GM12878 (cell line): ENCODE data around the gene COL8A2. TPM values are rescaled to one million over a fixed set of nuclear protein-coding genes. Genes with fewer than 3 reads are reported as not detected.

Experiments used
- ATAC-seq: fragments of 200-7000 bp; cut with Tn5 transposase; 3 replicates; pipeline ENCODE4 v1.9.1; 2020; ENCODE audit warnings: mild to moderate bottlenecking, moderate library complexity
- BruUV-seq: library from RNA; stranded (reverse); fragments of 400-500 nt; replicated peaks from 2 replicates; lab custom pipeline; 2021; lab: Mats Ljungman, UMichigan
- CTCF ChIA-PET: fragments of 300-600 bp; sonication (Branson Sonifier 250); formaldehyde crosslinking; extraction: SDS; loops from one replicate; lab custom pipeline; 2021; ENCODE audit warnings: inconsistent platforms; lab: Yijun Ruan, JAX
- POLR2A ChIA-PET: fragments of 350-600 bp; formaldehyde crosslinking; extraction: SDS; loops from one replicate; lab custom pipeline; 2021; ENCODE audit warnings: inconsistent platforms; lab: Charles Lee
- RAD21 ChIA-PET: fragments of 300-600 bp; sonication (Branson Sonifier 250); formaldehyde crosslinking; loops from one replicate; lab custom pipeline; 2023; ENCODE audit warnings: antibody characterized with exemption; ENCODE audit not compliant: unreplicated experiment; lab: Charles Lee
- SMC1A ChIA-PET: fragments of 300-600 bp; sonication (Branson Sonifier 250); formaldehyde crosslinking; loops from one replicate; lab custom pipeline; 2023; ENCODE audit not compliant: unreplicated experiment, uncharacterized antibody; lab: Charles Lee
- DNase-seq: peaks from one replicate; pipeline ENCODE4 v3.0.0-alpha.2; 2011; ENCODE audit warnings: low read depth, low spot score
- FAIRE-seq: peaks from 3 replicates; lab custom pipeline; 2011; peaks lifted over from hg19 to GRCh38; lab: Jason Lieb, UNC
- H2AFZ ChIP-seq: 2 replicates; pipeline ENCODE4 v1.6.0; 2011; ENCODE audit warnings: low read depth, low read length, control low read depth; ENCODE audit not compliant: control insufficient read depth
- H3K27ac ChIP-seq: 2 replicates; pipeline ENCODE4 v1.5.1; 2011; ENCODE audit warnings: control low read depth; ENCODE audit not compliant: control insufficient read depth, insufficient read depth
- H3K27me3 ChIP-seq, 2 experiments: replicated peaks in 1 of 2; 2 replicates each; pipeline versions ENCODE4 v1.6.0 to v1.6.1; 2011; ENCODE audit warnings: low read length in 1 of 2; ENCODE audit not compliant: control insufficient read depth in 2 of 2, insufficient read depth in 2 of 2
- H3K36me3 ChIP-seq, 2 experiments: 2 replicates each; pipeline ENCODE4 v1.5.1; 2011; ENCODE audit warnings: low read length in 1 of 2; ENCODE audit not compliant: control insufficient read depth in 2 of 2, insufficient read depth in 2 of 2
- H3K4me1 ChIP-seq: 2 replicates; pipeline ENCODE4 v1.6.1; 2011; ENCODE audit warnings: mild to moderate bottlenecking, low read length, moderate library complexity, mixed read lengths; ENCODE audit not compliant: control insufficient read depth, insufficient read depth
- H3K4me2 ChIP-seq: 2 replicates; pipeline ENCODE4 v1.6.0; 2011; ENCODE audit warnings: control low read depth; ENCODE audit not compliant: control insufficient read depth, insufficient read depth
- H3K4me3 ChIP-seq: fragments of 200-600 bp; sonication (generic); 2 replicates; pipeline ENCODE4 v1.5.1; 2016
- H3K79me2 ChIP-seq: 2 replicates; pipeline ENCODE4 v1.6.0; 2011; ENCODE audit warnings: low read length; ENCODE audit not compliant: control insufficient read depth, insufficient read depth
- H3K9ac ChIP-seq: 2 replicates; pipeline ENCODE4 v1.8.0; 2011; ENCODE audit warnings: low read length, control low read depth, mixed read lengths; ENCODE audit not compliant: control insufficient read depth, insufficient read depth
- H3K9me3 ChIP-seq: replicated peaks from 3 replicates; pipeline ENCODE4 v1.5.1; 2011; ENCODE audit warnings: mild to moderate bottlenecking, low read length; ENCODE audit not compliant: control insufficient read depth, insufficient read depth
- H4K20me1 ChIP-seq: 2 replicates; pipeline ENCODE4 v1.6.0; 2011; ENCODE audit not compliant: control insufficient read depth, insufficient read depth
- GATAD2B ChIP-seq: fragments of 450-650 bp; conservative IDR thresholded peaks from 2 replicates; pipeline ENCODE4 v1.6.1; 2017; ENCODE audit warnings: low read depth, mild to moderate bottlenecking, moderate library complexity
- KDM1A ChIP-seq: fragments of 200-600 bp; sonication (generic); IDR thresholded peaks from 2 replicates; pipeline ENCODE4 v1.6.1; 2016; ENCODE audit warnings: borderline replicate concordance
- NR2C1 ChIP-seq: fragments of 450-650 bp; IDR thresholded peaks from 2 replicates; pipeline ENCODE4 v1.6.1; 2017; ENCODE audit warnings: antibody characterized with exemption, mild to moderate bottlenecking, moderate library complexity
- PAX5 ChIP-seq: IDR thresholded peaks from 2 replicates; pipeline ENCODE4 v1.6.1; 2011; ENCODE audit warnings: low read depth, low read length, borderline replicate concordance
- PBX3 ChIP-seq: IDR thresholded peaks from 2 replicates; pipeline ENCODE4 v1.6.1; 2011; ENCODE audit warnings: mild to moderate bottlenecking, low read depth, low read length, moderate library complexity; ENCODE audit not compliant: insufficient replicate concordance
- POLR2AphosphoS5 ChIP-seq: IDR thresholded peaks from 2 replicates; pipeline ENCODE4 v1.6.1; 2011; ENCODE audit warnings: mild to moderate bottlenecking, low read length, inconsistent platforms
- RAD51 ChIP-seq: fragments of 450-650 bp; IDR thresholded peaks from 2 replicates; pipeline ENCODE4 v1.6.1; 2016; ENCODE audit warnings: moderate library complexity, mild to moderate bottlenecking, inconsistent platforms
- SPI1 ChIP-seq: IDR thresholded peaks from 2 replicates; pipeline ENCODE4 v1.6.1; 2011; ENCODE audit warnings: low read depth, mild to moderate bottlenecking, low read length, moderate library complexity, borderline replicate concordance; ENCODE audit not compliant: insufficient read depth
- SREBF1 ChIP-seq: IDR thresholded peaks from 2 replicates; pipeline ENCODE4 v1.6.1; 2012; ENCODE audit warnings: mild to moderate bottlenecking, low read length
- STAT1 ChIP-seq: fragments of 450-650 bp; conservative IDR thresholded peaks from 2 replicates; pipeline ENCODE4 v1.6.1; 2014; ENCODE audit warnings: antibody characterized with exemption, mild to moderate bottlenecking
- TCF12 ChIP-seq: IDR thresholded peaks from 2 replicates; pipeline ENCODE4 v1.6.1; 2011; ENCODE audit warnings: low read depth, mild to moderate bottlenecking, low read length
- USF1 ChIP-seq: IDR thresholded peaks from 2 replicates; pipeline ENCODE4 v1.6.1; 2011; ENCODE audit warnings: borderline replicate concordance, low read depth, mild to moderate bottlenecking, moderate library complexity, mixed read lengths, low read length; ENCODE audit not compliant: insufficient read depth; ENCODE audit errors: extremely low read length
- ZNF217 ChIP-seq: fragments of 450-650 bp; IDR thresholded peaks from 2 replicates; pipeline ENCODE4 v1.6.1; 2017; ENCODE audit warnings: antibody characterized with exemption, mild to moderate bottlenecking
- in situ Hi-C: fragments of 300-500 bp; cut with MboI; formaldehyde crosslinking; loops from 9 replicates; pipeline ENCODE4 v1.14.3; 2018; ENCODE audit warnings: mixed read lengths
- intact Hi-C: fragments of 100-400 bp; cut with micrococcal nuclease; formaldehyde crosslinking; loops from one replicate; pipeline ENCODE4 v1.14.2; 2022; ENCODE audit not compliant: unreplicated experiment
- polyA plus RNA-seq, 11 experiments: library from polyadenylated mRNA; depleted of rRNA in 4 of 11; unstranded in 6 of 11; stranded (reverse) in 5 of 11; fragments of >200 nt; fragmentation: Nextera tagmentation in 4 of 11; fragmentation: Illumina TruSeq in 1 of 11; extraction: Ambion mirVana in 4 of 11; extraction: Trizol in 1 of 11; gene quantifications; 1 replicate in 1 of 11; 2 replicates in 10 of 11; pipeline versions ENCODE4 v1.2.1 to v1.2.3, GENCODE V29; 2011 to 2016; ENCODE audit warnings: inconsistent platforms in 2 of 11, missing spikeins in 2 of 11, low read depth in 1 of 11
- total RNA-seq, 4 experiments: library from RNA; depleted of rRNA in 3 of 4; stranded (reverse); fragments of >200 nt in 3 of 4; fragmentation: Illumina TruSeq in 1 of 4; extraction: Trizol in 1 of 4; gene quantifications; 2 replicates each; pipeline versions ENCODE4 v1.2.1 to v1.2.3, GENCODE V29; 2013 to 2021
- TF ChIP-seq, protein P1 (sequence below), 3 experiments: IDR thresholded peaks in 2 of 3; conservative IDR thresholded peaks in 1 of 3; 2 replicates each; pipeline ENCODE4 v1.5.1; 2011; ENCODE audit warnings: low read depth in 3 of 3, low read length in 3 of 3, mild to moderate bottlenecking in 3 of 3, control low read depth in 2 of 3, moderate library complexity in 2 of 3, inconsistent platforms in 1 of 3, mixed read lengths in 1 of 3; ENCODE audit not compliant: control insufficient read depth in 2 of 3, insufficient read depth in 1 of 3; ENCODE audit errors: extremely low read depth in 1 of 3
- TF ChIP-seq, protein P2 (sequence below): IDR thresholded peaks from 2 replicates; pipeline ENCODE4 v1.6.1; 2012; ENCODE audit warnings: improper control_type of control experiment, low read depth, low read length; ENCODE audit not compliant: insufficient replicate concordance

Gene COL8A2
- total and polyA plus RNA-seq, 10 of the 15 experiments (the other 5 are each of a cell fraction or from before 2014, with no cell fraction given) = 0.01 TPM; not detected in 9

- BruUV-seq = no TSS peak
Observed at GRCh38 chr1:36051821-36052220, 73.2 kb downstream of the COL8A2 start.

More at GRCh38 chr1:36051821-36052220, 73.2 kb downstream of the COL8A2 start:
- no peaks in the 10 kb centered on the region; a peak in 2 of 4 replicates for H3K36me3 ChIP-seq
- TF ChIP-seq STAT1 (no peak), SREBF1 (no peak), ZNF217 (no peak), RAD51 (no peak), KDM1A (no peak), NR2C1 (no peak), PBX3 (no peak), GATAD2B (no peak), POLR2AphosphoS5 (no peak), USF1 (no peak), PAX5 (no peak), SPI1 (no peak), TCF12 (no peak)
- TF ChIP-seq, protein P1, sequence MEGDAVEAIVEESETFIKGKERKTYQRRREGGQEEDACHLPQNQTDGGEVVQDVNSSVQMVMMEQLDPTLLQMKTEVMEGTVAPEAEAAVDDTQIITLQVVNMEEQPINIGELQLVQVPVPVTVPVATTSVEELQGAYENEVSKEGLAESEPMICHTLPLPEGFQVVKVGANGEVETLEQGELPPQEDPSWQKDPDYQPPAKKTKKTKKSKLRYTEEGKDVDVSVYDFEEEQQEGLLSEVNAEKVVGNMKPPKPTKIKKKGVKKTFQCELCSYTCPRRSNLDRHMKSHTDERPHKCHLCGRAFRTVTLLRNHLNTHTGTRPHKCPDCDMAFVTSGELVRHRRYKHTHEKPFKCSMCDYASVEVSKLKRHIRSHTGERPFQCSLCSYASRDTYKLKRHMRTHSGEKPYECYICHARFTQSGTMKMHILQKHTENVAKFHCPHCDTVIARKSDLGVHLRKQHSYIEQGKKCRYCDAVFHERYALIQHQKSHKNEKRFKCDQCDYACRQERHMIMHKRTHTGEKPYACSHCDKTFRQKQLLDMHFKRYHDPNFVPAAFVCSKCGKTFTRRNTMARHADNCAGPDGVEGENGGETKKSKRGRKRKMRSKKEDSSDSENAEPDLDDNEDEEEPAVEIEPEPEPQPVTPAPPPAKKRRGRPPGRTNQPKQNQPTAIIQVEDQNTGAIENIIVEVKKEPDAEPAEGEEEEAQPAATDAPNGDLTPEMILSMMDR (IDR thresholded peaks at IDR 0.05 in 2 of 3, conservative IDR thresholded peaks at IDR 0.05 in 1 of 3; ENCODE audit: control insufficient read depth in 2 of 3, extremely low read depth in 1 of 3, insufficient read depth in 1 of 3, low read depth in 3 of 3, low read length in 3 of 3) = no peak
- TF ChIP-seq, protein P2, sequence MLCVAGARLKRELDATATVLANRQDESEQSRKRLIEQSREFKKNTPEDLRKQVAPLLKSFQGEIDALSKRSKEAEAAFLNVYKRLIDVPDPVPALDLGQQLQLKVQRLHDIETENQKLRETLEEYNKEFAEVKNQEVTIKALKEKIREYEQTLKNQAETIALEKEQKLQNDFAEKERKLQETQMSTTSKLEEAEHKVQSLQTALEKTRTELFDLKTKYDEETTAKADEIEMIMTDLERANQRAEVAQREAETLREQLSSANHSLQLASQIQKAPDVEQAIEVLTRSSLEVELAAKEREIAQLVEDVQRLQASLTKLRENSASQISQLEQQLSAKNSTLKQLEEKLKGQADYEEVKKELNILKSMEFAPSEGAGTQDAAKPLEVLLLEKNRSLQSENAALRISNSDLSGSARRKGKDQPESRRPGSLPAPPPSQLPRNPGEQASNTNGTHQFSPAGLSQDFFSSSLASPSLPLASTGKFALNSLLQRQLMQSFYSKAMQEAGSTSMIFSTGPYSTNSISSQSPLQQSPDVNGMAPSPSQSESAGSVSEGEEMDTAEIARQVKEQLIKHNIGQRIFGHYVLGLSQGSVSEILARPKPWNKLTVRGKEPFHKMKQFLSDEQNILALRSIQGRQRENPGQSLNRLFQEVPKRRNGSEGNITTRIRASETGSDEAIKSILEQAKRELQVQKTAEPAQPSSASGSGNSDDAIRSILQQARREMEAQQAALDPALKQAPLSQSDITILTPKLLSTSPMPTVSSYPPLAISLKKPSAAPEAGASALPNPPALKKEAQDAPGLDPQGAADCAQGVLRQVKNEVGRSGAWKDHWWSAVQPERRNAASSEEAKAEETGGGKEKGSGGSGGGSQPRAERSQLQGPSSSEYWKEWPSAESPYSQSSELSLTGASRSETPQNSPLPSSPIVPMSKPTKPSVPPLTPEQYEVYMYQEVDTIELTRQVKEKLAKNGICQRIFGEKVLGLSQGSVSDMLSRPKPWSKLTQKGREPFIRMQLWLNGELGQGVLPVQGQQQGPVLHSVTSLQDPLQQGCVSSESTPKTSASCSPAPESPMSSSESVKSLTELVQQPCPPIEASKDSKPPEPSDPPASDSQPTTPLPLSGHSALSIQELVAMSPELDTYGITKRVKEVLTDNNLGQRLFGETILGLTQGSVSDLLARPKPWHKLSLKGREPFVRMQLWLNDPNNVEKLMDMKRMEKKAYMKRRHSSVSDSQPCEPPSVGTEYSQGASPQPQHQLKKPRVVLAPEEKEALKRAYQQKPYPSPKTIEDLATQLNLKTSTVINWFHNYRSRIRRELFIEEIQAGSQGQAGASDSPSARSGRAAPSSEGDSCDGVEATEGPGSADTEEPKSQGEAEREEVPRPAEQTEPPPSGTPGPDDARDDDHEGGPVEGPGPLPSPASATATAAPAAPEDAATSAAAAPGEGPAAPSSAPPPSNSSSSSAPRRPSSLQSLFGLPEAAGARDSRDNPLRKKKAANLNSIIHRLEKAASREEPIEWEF = no peak
- no peaks in the 10 kb centered on the region for H3K27me3 ChIP-seq
- no peak for DNase-seq
- no peaks in the 10 kb centered on the region for H4K20me1 ChIP-seq
- no peaks in the 10 kb centered on the region; the same call in 2 of the 3 replicates for H3K9me3 ChIP-seq
- intact Hi-C loops (no loop called here), in situ Hi-C loops (no loop called here)
- no peaks in the 10 kb centered on the region for H3K4me1 ChIP-seq
- SMC1A ChIA-PET = no interaction called here
- H3K27ac ChIP-seq = no peak overlapping the region
- POLR2A ChIA-PET = no interaction called here
- no peak overlapping the region for H3K4me2 ChIP-seq
- peak; percentile 35 for FAIRE-seq
- H3K79me2 ChIP-seq = no peaks in the 10 kb centered on the region
- no peak for ATAC-seq
- CTCF ChIA-PET = no interaction called here
- no peak overlapping the region for H3K9ac ChIP-seq
- H2AFZ ChIP-seq = no peak overlapping the region
- no peak overlapping the region for H3K4me3 ChIP-seq
- RAD21 ChIA-PET = no interaction called here
